HG03342 (cell line): ENCODE data around the gene COL15A1.

Source experiments
- ATAC-seq: cut with Tn5 transposase; IDR thresholded peaks from one replicate; pipeline ENCODE4 v1.9.1; 2021; ENCODE audit warnings: mild to moderate bottlenecking, moderate library complexity; ENCODE audit not compliant: unreplicated experiment

COL15A1 gene

GRCh38 chr9:98971168-98971914, 27.6 kb downstream of the COL15A1 start:
- ATAC-seq = no peak

GRCh38 chr9:98971915-98972223, 28.2 kb downstream of the COL15A1 start:
- no peak for ATAC-seq

DNA sequence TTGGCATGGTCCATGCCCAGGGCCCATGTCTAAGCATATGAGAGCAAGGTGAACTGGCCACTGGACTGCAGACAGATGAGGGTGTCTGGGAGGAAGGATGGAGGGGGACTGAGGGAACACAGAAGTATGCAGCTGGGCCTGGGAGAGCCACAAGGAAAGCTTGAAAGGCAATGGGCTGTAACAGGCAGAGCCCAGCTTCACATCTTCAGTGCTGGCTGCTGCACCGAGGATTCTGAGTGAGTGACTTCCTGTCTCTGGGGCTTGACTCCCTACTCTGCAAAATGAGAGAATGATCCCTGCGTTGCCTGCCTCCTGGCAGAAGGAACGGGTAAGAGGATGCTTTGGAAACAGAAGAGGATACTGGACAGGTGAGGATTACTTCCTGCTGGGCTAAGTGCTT, 29.0 kb downstream of the COL15A1 start:
- no peak for ATAC-seq

GRCh38 chr9:98973171-98973570, 29.5 kb downstream of the COL15A1 start:
- no peak for ATAC-seq

DNA sequence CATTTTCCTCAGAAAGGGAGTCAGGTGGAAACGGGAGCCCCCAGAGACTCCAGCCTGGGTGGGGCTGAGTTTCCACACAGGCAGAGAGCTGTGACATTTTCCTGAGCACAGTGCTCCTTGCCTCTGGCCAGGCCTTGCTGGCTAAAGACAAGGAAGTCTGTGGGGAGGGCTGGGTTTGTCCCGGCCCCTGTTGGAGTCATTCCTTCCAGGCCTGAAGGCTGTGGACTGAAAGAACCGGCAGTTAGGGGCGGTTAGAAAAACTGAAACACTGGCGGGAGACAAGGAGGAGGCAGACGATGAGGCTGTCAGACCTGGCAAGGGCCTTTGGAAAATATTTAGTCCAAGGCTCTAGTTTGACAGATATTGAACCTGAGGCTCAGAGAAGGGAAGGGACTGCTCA, 29.9 kb downstream of the COL15A1 start:
- ATAC-seq = no peak

GRCh38 chr9:98974106-98974505, 30.4 kb downstream of the COL15A1 start:
- ATAC-seq = no peak

DNA sequence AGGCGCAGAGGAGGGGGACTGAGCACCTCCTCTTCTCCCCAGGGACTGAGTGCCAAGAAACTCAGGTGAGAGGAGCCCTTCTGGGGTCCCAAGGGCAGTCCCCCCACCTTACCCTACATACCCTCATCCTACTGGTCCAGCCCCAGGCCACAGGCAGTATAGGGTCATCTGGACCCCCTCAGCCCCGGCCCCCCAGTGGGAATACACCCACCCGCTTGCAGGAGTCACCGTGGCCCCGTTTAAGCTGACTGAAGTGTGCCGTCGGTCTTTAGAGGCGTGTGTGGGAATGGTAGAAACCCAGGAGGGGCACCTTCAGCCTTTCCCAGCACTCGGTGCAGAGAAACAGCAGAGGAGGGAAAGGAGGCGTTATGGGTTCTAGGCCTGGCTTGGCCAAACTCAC, 30.8 kb downstream of the COL15A1 start:
- ATAC-seq = no peak

- peak; percentile 90 for ATAC-seq
Observed at GRCh38 chr9:98974994-98975712, 31.4 kb downstream of the COL15A1 start.

GRCh38 chr9:98975838-98976237, 32.1 kb downstream of the COL15A1 start:
- no peak for ATAC-seq

DNA sequence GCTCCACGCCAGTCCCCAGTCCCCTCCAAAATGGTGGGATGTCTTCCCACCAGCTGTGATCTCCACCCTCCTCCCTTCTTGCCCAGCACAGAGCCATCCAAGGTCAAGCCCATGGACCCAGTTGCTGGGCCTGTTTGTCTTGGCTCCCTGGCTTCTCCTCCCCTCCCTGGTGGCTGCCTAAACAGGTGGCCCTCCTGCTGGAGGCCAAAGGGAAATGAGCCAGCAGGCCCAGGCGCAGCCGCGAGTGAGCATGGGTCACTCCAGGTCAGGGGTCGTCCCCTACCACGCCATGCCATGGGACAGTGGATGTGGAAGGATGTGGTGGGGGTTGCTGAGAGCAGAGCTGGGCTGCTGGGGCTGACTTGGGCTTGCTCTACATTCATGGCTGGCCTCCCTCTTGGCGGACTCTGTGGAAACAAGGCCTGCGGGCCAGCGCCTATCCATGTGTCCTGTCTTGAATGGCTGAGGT, 33.6 kb downstream of the COL15A1 start:
- ATAC-seq = no peak

- no peak for ATAC-seq
Observed at GRCh38 chr9:98977813-98978212, 34.1 kb downstream of the COL15A1 start.

GRCh38 chr9:98978231-98978681, 34.5 kb downstream of the COL15A1 start:
- ATAC-seq = no peak

- ATAC-seq = no peak
Observed at GRCh38 chr9:98980291-98980690, 36.6 kb downstream of the COL15A1 start.

- no peak for ATAC-seq
Observed at GRCh38 chr9:98983295-98984268, 39.9 kb downstream of the COL15A1 start.

DNA sequence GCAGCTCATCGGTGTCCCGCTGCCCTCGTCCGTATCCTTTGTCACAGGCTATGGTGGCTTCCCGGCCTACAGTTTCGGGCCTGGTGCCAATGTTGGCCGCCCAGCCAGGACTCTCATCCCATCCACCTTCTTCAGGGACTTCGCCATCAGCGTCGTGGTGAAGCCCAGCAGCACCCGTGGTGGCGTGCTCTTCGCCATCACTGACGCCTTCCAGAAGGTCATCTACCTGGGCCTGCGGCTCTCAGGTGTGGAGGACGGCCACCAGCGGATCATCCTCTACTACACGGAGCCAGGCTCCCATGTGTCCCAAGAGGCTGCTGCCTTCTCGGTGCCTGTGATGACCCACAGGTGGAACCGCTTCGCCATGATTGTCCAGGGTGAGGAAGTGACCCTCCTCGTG, 41.9 kb downstream of the COL15A1 start:
- ATAC-seq = no peak

DNA sequence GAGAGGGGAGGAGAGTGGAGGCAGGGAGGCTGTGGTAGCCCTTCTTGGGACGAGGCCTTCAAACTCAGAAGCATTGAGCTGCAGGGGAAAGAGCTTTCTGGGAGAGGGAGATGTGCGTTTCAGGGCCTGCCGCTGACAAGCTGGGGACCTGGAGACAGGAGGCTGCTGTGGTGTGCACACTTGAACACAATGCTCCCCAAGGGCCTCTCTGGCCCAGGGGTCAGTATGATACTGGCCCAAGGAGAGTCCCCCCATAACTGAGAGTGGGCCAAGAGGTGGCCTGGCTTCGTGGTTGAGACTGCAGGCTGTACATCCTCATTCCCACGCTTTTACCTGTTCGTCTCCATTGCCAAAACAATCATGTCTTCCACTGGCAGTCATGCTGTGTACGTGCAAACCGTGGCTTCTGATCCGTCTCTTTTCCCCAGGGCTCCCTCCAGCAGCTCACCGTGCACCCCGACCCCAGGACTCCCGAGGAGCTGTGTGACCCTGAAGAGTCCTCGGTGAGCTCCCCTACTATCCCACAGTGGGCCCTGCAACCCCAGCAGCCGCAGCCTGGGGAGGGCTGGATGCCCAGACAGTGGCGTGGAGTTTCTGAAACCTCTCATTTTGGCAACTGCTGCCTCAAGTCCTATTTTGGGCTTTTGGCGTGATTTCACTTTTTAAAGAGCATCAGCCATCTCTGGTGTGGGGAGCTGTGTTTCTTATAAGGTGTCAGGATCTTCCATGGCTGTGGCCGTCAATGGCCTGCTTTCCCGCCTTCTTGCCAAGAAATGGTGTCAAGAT, 43.4 kb downstream of the COL15A1 start:
- no peak for ATAC-seq

GRCh38 chr9:98989036-98990000, 45.6 kb downstream of the COL15A1 start:
- no peak for ATAC-seq

DNA sequence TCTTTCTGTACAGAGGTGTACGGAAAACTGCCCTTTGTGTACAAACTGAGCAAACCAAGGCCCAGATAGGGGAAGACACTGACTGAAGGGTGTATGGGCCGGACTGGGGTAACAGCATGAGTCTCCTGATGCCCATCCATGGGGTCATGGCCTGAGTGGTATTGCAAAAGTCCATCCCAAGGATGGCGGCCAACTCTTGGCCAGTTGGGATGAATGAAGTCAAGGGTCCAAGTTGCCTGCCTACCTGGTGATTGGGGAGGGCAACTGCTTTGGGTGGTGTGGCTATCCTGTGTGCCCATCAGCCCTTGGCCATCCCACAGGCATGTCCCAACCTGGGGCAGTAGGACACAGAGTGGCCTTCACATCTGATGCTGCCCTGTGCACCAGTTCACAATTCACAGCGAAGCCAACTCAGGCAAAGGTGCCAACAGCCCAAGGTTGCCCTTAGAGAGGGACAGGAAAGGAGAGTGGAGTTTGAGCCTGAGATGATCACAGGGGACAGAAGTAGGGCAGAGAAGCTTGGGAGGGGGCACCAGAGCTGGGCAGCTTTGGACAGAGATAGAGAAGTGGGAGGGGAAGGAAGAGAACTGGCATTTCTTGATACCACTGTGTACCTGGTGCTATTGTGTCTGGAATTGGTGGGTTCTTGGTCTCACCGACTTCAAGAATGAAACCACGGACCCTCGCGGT, 46.6 kb downstream of the COL15A1 start:
- ATAC-seq = no peak
